ENCODE data around the gene FAM50B.

Gene FAM50B

DNA sequence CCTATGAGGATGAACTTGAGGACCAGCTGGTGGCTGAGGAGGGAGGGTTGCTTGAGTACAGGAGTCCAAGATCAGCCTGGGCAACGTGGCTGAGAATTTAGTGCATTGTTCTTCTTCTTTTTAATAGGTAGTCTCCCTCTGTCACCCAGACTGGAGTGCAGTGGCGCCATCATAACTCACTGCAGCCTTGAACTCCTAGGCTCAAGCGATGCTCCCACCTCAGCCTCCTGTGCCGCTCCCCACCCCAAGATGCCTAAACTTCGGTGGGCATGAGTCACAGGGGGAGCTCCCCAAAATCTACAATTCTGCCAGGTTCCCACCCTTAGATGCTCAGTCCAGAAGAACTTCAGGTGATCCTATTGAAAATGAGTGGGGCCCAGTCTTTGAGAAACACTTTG is 21.4 kb downstream of the FAM50B start:
- Mint-ChIP-seq H3K9me3 (no peaks in the 10 kb centered on the region), H3K27ac (peak overlapping the region; percentile 30)

GRCh38 chr6:3871515-3871914 is 22.3 kb downstream of the FAM50B start:
- Mint-ChIP-seq H3K36me3 (ENCODE audit: low read depth) (no peaks in the 10 kb centered on the region), H3K9me3 (no peaks in the 10 kb centered on the region), H3K4me3 (no peak overlapping the region), H3K4me1 (ENCODE audit: low read depth) (peaks cover 18% of the 10 kb centered on the region), H3K27ac (no peak overlapping the region), H3K27me3 (peaks cover 12% of the 10 kb centered on the region)

More for the DNA sequence above, 21.4 kb downstream of the FAM50B start:
- Mint-ChIP-seq H3K36me3 (ENCODE audit: low read depth) (no peaks in the 10 kb centered on the region), H3K27me3 (peaks cover 14% of the 10 kb centered on the region), H3K4me3 (no peak overlapping the region), H3K4me1 (ENCODE audit: low read depth) (peaks cover 18% of the 10 kb centered on the region)

- no peaks in the 10 kb centered on the region for H3K9me3 Mint-ChIP-seq
- H3K27me3 Mint-ChIP-seq, result peaks cover 12% of the 10 kb centered on the region
- H3K36me3 Mint-ChIP-seq (ENCODE audit: low read depth), result no peaks in the 10 kb centered on the region
- no peak overlapping the region for H3K27ac Mint-ChIP-seq
- H3K4me1 Mint-ChIP-seq (ENCODE audit: low read depth), result peaks cover 18% of the 10 kb centered on the region
- H3K4me3 Mint-ChIP-seq, result no peak overlapping the region
Measured at GRCh38 chr6:3871939-3872338, 22.8 kb downstream of the FAM50B start.

GRCh38 chr6:3872370-3872854 is 23.2 kb downstream of the FAM50B start:
- H3K27me3 Mint-ChIP-seq, result peaks cover 12% of the 10 kb centered on the region
- no peaks in the 10 kb centered on the region for H3K9me3 Mint-ChIP-seq
- peaks cover 17% of the 10 kb centered on the region for H3K4me1 Mint-ChIP-seq (ENCODE audit: low read depth)
- H3K27ac Mint-ChIP-seq, result no peak overlapping the region
- no peaks in the 10 kb centered on the region for H3K36me3 Mint-ChIP-seq (ENCODE audit: low read depth)
- no peak overlapping the region for H3K4me3 Mint-ChIP-seq

GRCh38 chr6:3873051-3873450 is 23.9 kb downstream of the FAM50B start:
- H3K27ac Mint-ChIP-seq, result no peak overlapping the region
- no peaks in the 10 kb centered on the region for H3K9me3 Mint-ChIP-seq
- H3K36me3 Mint-ChIP-seq (ENCODE audit: low read depth), result no peaks in the 10 kb centered on the region
- H3K27me3 Mint-ChIP-seq, result peaks cover 12% of the 10 kb centered on the region
- H3K4me3 Mint-ChIP-seq, result no peak overlapping the region
- H3K4me1 Mint-ChIP-seq (ENCODE audit: low read depth), result peaks cover 11% of the 10 kb centered on the region

DNA sequence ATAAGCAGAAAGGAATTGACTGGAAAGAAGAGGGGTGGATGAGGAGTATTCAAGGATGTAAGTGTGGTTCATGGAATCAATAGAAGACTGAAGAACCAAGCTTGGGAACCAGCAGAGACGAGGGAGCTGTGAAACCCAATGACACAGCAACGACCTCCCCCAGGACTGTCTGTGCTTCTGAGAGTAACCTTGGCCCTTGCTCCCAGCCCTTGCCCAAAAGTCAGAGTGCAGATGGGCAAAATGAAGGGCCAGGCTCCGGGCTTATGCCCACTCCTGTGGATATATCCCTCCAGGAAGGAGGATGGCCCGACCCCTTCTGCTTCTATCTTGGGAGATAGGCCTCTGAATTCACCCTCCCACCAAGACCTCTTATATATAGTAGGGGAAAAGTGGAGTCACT is 24.9 kb downstream of the FAM50B start:
- peaks cover 11% of the 10 kb centered on the region for H3K4me1 Mint-ChIP-seq (ENCODE audit: low read depth)
- H3K27ac Mint-ChIP-seq, result no peak overlapping the region
- no peak overlapping the region for H3K4me3 Mint-ChIP-seq
- H3K27me3 Mint-ChIP-seq, result peaks cover 12% of the 10 kb centered on the region
- H3K9me3 Mint-ChIP-seq, result no peaks in the 10 kb centered on the region
- H3K36me3 Mint-ChIP-seq (ENCODE audit: low read depth), result no peaks in the 10 kb centered on the region

DNA sequence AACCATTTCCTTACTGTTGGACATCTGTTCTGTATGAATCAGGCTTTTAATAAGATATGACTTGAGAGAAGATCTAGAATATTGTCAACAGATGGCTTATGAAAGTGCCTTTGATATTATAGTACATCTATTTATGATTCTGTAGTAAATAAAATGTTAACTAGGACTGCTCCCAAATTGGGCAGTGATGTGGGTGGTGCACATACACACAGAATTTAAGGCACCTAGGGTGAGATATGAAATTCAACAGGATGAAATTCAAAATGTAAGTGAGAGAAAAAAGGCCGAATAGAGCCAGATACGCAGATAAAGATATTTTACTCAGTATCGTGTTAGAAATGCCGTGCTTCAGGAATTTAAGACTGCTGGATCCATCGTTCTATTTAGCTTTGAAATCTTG is 26.3 kb downstream of the FAM50B start:
- Mint-ChIP-seq H3K4me3 (no peak overlapping the region), H3K4me1 (ENCODE audit: low read depth) (no peaks in the 10 kb centered on the region), H3K9me3 (no peaks in the 10 kb centered on the region), H3K27me3 (peaks cover 5% of the 10 kb centered on the region), H3K36me3 (ENCODE audit: low read depth) (no peaks in the 10 kb centered on the region), H3K27ac (no peak overlapping the region)

DNA sequence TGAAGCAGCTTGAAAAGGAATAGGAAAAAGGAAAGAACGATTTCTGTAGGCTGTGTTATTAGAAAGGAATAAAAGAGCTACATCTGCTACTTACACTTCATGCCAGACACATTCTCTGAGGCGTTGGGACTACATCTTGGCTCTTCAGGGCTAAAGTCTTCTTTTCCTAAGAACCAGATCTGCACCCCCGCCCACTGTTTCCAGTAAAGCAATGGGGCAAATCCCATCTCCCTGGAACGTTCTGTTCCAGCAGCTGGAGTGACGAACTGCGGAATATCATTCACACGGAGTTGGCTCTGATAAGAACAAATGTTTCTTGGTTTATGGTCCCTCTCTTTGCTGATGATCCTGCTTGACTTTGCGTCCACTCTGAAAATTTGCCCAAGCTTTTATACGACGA is 26.9 kb downstream of the FAM50B start:
- Mint-ChIP-seq H3K27ac (no peak overlapping the region), H3K4me3 (no peak overlapping the region), H3K4me1 (ENCODE audit: low read depth) (no peaks in the 10 kb centered on the region), H3K36me3 (ENCODE audit: low read depth) (no peaks in the 10 kb centered on the region), H3K27me3 (peaks cover 5% of the 10 kb centered on the region), H3K9me3 (no peaks in the 10 kb centered on the region)

GRCh38 chr6:3876866-3877265 is 27.7 kb downstream of the FAM50B start:
- Mint-ChIP-seq H3K9me3 (no peaks in the 10 kb centered on the region), H3K4me1 (ENCODE audit: low read depth) (no peaks in the 10 kb centered on the region), H3K27ac (no peak overlapping the region), H3K4me3 (no peak overlapping the region), H3K27me3 (peaks cover 5% of the 10 kb centered on the region), H3K36me3 (ENCODE audit: low read depth) (no peaks in the 10 kb centered on the region)

GRCh38 chr6:3878048-3878666 is 29.0 kb downstream of the FAM50B start:
- no peaks in the 10 kb centered on the region for H3K36me3 Mint-ChIP-seq (ENCODE audit: low read depth)
- no peaks in the 10 kb centered on the region for H3K9me3 Mint-ChIP-seq
- H3K4me1 Mint-ChIP-seq (ENCODE audit: low read depth), result no peaks in the 10 kb centered on the region
- H3K27ac Mint-ChIP-seq, result no peak overlapping the region
- H3K27me3 Mint-ChIP-seq, result no peaks in the 10 kb centered on the region
- no peak overlapping the region for H3K4me3 Mint-ChIP-seq

DNA sequence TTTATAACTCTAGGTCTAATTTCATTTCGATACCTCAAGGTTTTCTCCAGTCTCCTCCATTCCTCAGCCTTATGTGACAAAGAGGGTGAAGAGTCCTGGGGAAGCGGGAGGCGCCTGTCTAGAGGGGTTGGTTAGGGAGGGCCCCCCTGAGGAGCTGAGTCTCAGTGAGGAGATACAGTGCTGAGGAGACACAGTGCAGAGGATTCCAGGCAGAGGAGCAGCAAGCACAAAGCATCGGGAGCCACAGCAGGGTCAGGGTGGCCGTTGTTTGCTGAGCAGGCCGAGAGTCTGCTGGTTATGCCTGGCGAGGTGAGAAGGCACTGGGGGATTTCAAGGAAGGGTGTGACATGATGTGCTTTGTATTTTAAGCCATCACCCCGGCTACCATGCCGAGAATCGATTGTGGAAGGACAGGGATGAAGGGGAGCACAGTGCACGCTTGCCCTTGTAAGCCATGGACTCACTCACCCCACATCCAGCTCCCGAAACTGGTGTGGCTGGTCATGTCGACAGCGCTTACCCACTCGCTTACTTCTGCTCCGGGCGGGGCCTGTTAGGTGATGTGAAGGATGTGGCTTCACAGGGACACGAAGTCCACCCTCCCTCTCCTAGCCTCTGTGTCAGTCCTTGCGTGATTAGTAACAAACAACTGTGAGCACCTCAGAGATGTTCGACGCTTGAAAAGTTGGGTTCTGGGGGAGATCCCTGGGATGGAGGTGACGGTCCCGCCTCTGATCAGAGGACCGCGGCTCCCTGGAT is 30.2 kb downstream of the FAM50B start:
- H3K27ac Mint-ChIP-seq, result no peak overlapping the region
- no peaks in the 10 kb centered on the region for H3K36me3 Mint-ChIP-seq (ENCODE audit: low read depth)
- H3K4me1 Mint-ChIP-seq (ENCODE audit: low read depth), result no peaks in the 10 kb centered on the region
- H3K27me3 Mint-ChIP-seq, result no peaks in the 10 kb centered on the region
- no peaks in the 10 kb centered on the region for H3K9me3 Mint-ChIP-seq
- H3K4me3 Mint-ChIP-seq, result no peak overlapping the region

DNA sequence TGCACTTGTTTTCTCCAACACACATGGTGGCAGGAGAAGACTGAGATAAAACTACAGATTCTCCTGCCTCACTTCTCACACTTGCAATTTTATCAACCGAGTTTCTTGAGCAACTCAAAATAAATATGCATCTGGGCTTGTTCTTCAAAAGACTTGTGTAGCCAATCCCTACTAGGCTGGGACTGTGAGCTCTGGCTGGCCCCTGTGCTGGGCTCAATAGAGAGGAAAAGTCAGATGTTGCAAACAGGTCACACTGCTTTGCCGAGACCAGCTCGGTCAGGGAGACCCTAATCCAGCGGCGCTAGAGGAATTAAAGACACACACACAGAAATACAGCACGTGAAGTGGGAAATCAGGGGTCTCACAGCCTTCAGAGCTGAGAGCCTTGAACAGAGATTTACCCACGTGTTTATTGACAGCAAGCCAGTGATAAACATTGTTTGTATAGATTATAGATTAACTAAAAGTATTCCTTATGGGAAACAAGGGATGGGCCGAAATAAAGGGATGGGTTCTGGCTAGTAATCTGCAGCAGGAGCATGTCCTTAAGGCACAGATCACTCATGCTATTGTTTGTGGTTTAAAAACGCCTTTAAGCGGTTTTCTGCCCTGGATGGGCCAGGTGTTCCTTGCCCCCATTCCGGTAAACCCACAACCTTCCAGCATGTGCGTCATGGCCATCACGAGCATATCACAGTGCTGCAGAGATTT is 32.7 kb downstream of the FAM50B start:
- Mint-ChIP-seq H3K27ac (no peak overlapping the region), H3K4me3 (no peak overlapping the region), H3K36me3 (ENCODE audit: low read depth) (no peaks in the 10 kb centered on the region), H3K4me1 (ENCODE audit: low read depth) (no peaks in the 10 kb centered on the region), H3K9me3 (no peaks in the 10 kb centered on the region), H3K27me3 (no peaks in the 10 kb centered on the region)

GRCh38 chr6:3882431-3882830 is 33.3 kb downstream of the FAM50B start:
- no peaks in the 10 kb centered on the region for H3K27me3 Mint-ChIP-seq
- no peak overlapping the region for H3K4me3 Mint-ChIP-seq
- no peak overlapping the region for H3K27ac Mint-ChIP-seq
- H3K9me3 Mint-ChIP-seq, result no peaks in the 10 kb centered on the region
- no peaks in the 10 kb centered on the region for H3K4me1 Mint-ChIP-seq (ENCODE audit: low read depth)
- H3K36me3 Mint-ChIP-seq (ENCODE audit: low read depth), result no peaks in the 10 kb centered on the region

DNA sequence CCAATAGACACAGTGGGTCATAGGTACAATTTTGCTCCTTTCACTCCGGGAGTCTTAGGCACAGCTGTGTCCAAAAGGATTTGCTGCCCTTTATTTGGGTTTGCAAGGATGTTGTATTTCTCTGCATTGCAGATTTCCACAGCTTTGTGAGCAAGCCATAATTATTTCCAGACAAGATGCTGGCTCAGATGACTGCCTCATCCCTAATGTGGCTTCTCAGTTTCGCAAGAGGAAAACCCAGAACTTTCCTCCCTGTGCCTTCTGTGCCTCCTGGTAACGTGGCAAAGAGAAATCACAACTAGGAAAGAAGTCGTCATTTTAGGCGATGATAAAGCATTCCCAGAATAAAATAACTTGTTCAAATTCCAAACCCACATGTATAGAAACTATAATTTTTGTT is 33.7 kb downstream of the FAM50B start:
- H3K27me3 Mint-ChIP-seq, result no peaks in the 10 kb centered on the region
- no peaks in the 10 kb centered on the region for H3K9me3 Mint-ChIP-seq
- H3K4me1 Mint-ChIP-seq (ENCODE audit: low read depth), result no peaks in the 10 kb centered on the region
- H3K36me3 Mint-ChIP-seq (ENCODE audit: low read depth), result no peaks in the 10 kb centered on the region
- no peak overlapping the region for H3K27ac Mint-ChIP-seq
- no peak overlapping the region for H3K4me3 Mint-ChIP-seq

DNA sequence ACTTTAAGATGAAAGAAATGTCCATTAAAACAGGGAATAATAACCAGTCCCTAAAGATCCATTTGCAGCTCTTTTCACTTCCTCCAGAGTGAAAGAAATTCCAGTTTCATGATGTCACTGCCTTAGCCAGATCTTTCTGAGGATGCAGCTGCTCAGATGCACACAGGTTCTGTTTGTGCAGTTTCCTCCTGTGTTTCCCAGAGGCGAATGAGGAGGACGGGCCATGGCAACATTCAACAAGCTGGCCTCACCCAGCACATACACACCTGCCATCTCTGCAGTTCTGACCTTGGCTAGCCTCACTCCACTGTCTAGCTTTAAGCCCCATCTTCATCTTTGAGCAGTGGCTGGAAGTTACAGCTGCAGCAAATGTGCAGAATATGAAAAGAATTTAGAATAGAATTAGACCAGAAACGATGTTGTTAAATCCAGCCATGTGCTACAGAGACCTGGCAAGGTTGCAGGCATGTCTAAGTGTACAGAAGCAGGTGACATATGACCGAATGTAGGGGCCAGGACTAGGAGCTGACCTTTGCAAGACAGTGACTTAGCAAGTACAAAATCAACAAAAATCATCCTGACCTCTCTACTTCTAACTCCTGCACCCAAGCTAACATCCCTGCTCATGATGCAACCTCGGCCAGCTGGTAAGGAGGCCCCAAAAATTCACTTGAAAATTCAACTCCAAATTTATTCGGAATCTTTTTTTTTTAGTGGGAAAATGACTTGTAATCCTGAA is 35.0 kb downstream of the FAM50B start:
- H3K9me3 Mint-ChIP-seq, result no peaks in the 10 kb centered on the region
- H3K4me3 Mint-ChIP-seq, result no peak overlapping the region
- H3K36me3 Mint-ChIP-seq (ENCODE audit: low read depth), result no peaks in the 10 kb centered on the region
- no peak overlapping the region for H3K27ac Mint-ChIP-seq
- no peaks in the 10 kb centered on the region for H3K27me3 Mint-ChIP-seq
- no peaks in the 10 kb centered on the region for H3K4me1 Mint-ChIP-seq (ENCODE audit: low read depth)

Measured in stimulated activated naive CD8-positive, alpha-beta T cell treated with anti-CD3 and anti-CD28 coated beads, Interleukin-15, Interleukin-2, amounts not matched to agents 100 ng/mL and 50 ng/mL, for 24 hours (primary cell).